GM23338 (cell line): Measurements from ENCODE around the gene FAP. TPM values are rescaled to one million over a fixed set of nuclear protein-coding genes. Genes with fewer than 3 reads are reported as not detected.

Experiments
- ATAC-seq: fragments of 200-7000 bp; cut with Tn5 transposase; 3 replicates; pipeline ENCODE4 v1.9.1; 2020
- DNase-seq: peaks from one replicate; pipeline ENCODE4 v3.0.0-alpha.2; 2015; ENCODE audit warnings: low spot score
- H2AFZ ChIP-seq: fragments of 200-600 bp; sonication (generic); 2 replicates; pipeline ENCODE4 v1.8.0; 2016; ENCODE audit warnings: antibody characterized with exemption, mild to moderate bottlenecking, moderate library complexity
- H3F3A ChIP-seq: fragments of 200-600 bp; sonication (generic); replicated peaks from 2 replicates; pipeline ENCODE4 v1.8.0; 2017; ENCODE audit warnings: antibody characterized with exemption, mixed run types, low read depth
- H3K27ac ChIP-seq: fragments of 200-600 bp; sonication (generic); 2 replicates; pipeline ENCODE4 v1.6.1; 2016; ENCODE audit warnings: low read depth
- H3K27me3 ChIP-seq: fragments of 200-600 bp; sonication (generic); 2 replicates; pipeline ENCODE4 v1.8.0; 2016; ENCODE audit warnings: mild to moderate bottlenecking, mixed run types, moderate library complexity; ENCODE audit not compliant: insufficient read depth
- H3K36me3 ChIP-seq: fragments of 200-600 bp; sonication (generic); 2 replicates; pipeline ENCODE4 v1.8.0; 2016; ENCODE audit warnings: mild to moderate bottlenecking; ENCODE audit not compliant: insufficient read depth
- H3K4me1 ChIP-seq: fragments of 200-600 bp; sonication (generic); 2 replicates; pipeline ENCODE4 v1.8.0; 2016; ENCODE audit warnings: mild to moderate bottlenecking, moderate library complexity; ENCODE audit not compliant: insufficient read depth
- H3K4me2 ChIP-seq: fragments of 200-600 bp; sonication (generic); 2 replicates; pipeline ENCODE4 v1.7.1; 2017; ENCODE audit warnings: mixed run types
- H3K4me3 ChIP-seq: fragments of 200-600 bp; sonication (generic); 2 replicates; pipeline ENCODE4 v1.6.1; 2016; ENCODE audit warnings: mixed run types
- H3K79me2 ChIP-seq: fragments of 200-600 bp; sonication (generic); replicated peaks from 2 replicates; pipeline ENCODE4 v1.8.0; 2017; ENCODE audit warnings: mild to moderate bottlenecking; ENCODE audit not compliant: insufficient read depth
- H3K9me2 ChIP-seq: fragments of 200-600 bp; sonication (generic); 2 replicates; pipeline ENCODE4 v1.8.0; 2017; ENCODE audit not compliant: insufficient read depth
- H4K20me1 ChIP-seq: fragments of 200-600 bp; sonication (generic); replicated peaks from 2 replicates; pipeline ENCODE4 v1.8.0; 2017; ENCODE audit warnings: mild to moderate bottlenecking; ENCODE audit not compliant: insufficient read depth
- H3K27ac Mint-ChIP-seq: 2 replicates; pipeline ENCODE4 v1.8.0; 2020; ENCODE audit warnings: inconsistent platforms, mild to moderate bottlenecking, moderate library complexity, mixed read lengths
- H3K27me3 Mint-ChIP-seq: 3 replicates; pipeline ENCODE4 v1.8.0; 2022; ENCODE audit warnings: low read depth, mild to moderate bottlenecking, moderate library complexity, mixed read lengths, inconsistent platforms; ENCODE audit not compliant: insufficient read depth, poor library complexity
- H3K36me3 Mint-ChIP-seq: 3 replicates; pipeline ENCODE4 v1.8.0; 2021; ENCODE audit warnings: low read depth, mild to moderate bottlenecking, inconsistent platforms, moderate library complexity, mixed read lengths
- H3K4me1 Mint-ChIP-seq: 3 replicates; pipeline ENCODE4 v1.8.0; 2020; ENCODE audit warnings: mild to moderate bottlenecking, inconsistent platforms, mixed read lengths
- H3K4me3 Mint-ChIP-seq: 3 replicates; pipeline ENCODE4 v1.8.0; 2021; ENCODE audit warnings: moderate library complexity, mild to moderate bottlenecking, inconsistent platforms, mixed read lengths
- H3K9me3 Mint-ChIP-seq: 3 replicates; pipeline ENCODE4 v1.8.0; 2020; ENCODE audit warnings: moderate library complexity, mild to moderate bottlenecking, inconsistent platforms, mixed read lengths
- EZH2 ChIP-seq: fragments of 200-600 bp; sonication (generic); IDR thresholded peaks from one replicate; pipeline ENCODE4 v1.8.0; 2017; ENCODE audit warnings: antibody characterized with exemption, mild to moderate bottlenecking, low read depth; ENCODE audit not compliant: unreplicated experiment
- JUNB ChIP-seq: IDR thresholded peaks from one replicate; pipeline ENCODE4 v1.6.1; 2016; ENCODE audit warnings: antibody characterized with exemption; ENCODE audit not compliant: unreplicated experiment
- POLR2AphosphoS5 ChIP-seq: IDR thresholded peaks from 2 replicates; pipeline ENCODE4 v1.6.1; 2016; ENCODE audit warnings: antibody characterized with exemption, low read depth
- STAT1 ChIP-seq: IDR thresholded peaks from one replicate; pipeline ENCODE4 v1.6.1; 2016; ENCODE audit warnings: antibody characterized with exemption; ENCODE audit not compliant: unreplicated experiment
- ZNF114 ChIP-seq: fragments of 250-450 bp; sonication (Bioruptor Pico); IDR thresholded peaks from 2 replicates; pipeline ENCODE4 v1.5.0; 2020; ENCODE audit warnings: mild to moderate bottlenecking, moderate library complexity
- ZNF462 ChIP-seq: fragments of 250-450 bp; sonication (Bioruptor Pico); IDR thresholded peaks from 2 replicates; pipeline ENCODE4 v1.5.0; 2020; ENCODE audit warnings: mild to moderate bottlenecking, moderate library complexity
- polyA plus RNA-seq: library from polyadenylated mRNA; unstranded; fragments of >200 nt; fragmentation: Nextera tagmentation; extraction: Ambion mirVana; gene quantifications from 2 replicates; pipeline ENCODE4 v1.2.1, GENCODE V29; 2016
- total RNA-seq: library from RNA; depleted of rRNA; stranded (reverse); fragments of >200 nt; shearing (Covaris generic); gene quantifications from 2 replicates; pipeline ENCODE4 v1.2.3, GENCODE V29; 2014
- TF ChIP-seq, protein P1 (sequence below): IDR thresholded peaks from one replicate; pipeline ENCODE4 v1.6.1; 2018; ENCODE audit warnings: antibody characterized with exemption; ENCODE audit not compliant: unreplicated experiment

The FAP gene
- total and polyA plus RNA-seq, 2 experiments from 2014 or later, result not detected

DNA sequence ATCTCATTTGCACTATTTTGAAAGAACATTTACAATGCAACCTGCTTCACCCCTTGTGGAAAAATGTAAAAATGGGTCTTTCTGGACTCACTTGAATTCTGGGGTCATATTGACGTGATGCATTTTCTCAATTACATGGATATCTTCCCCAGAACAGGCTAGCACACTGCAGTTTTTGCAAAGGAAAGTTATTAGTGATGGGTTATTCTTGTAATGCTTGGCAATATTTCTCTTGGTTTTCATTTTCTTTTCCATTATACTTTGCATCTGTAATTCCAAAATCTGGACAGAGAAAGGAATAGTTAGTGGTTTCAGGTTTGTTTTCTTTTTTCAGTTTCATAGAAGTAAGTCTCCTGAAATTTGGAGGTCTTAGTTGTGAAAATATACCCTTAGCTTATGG, 24.8 kb upstream of the FAP start (continued):
- TF ChIP-seq ZNF462, result no peak
- TF ChIP-seq, protein P1, sequence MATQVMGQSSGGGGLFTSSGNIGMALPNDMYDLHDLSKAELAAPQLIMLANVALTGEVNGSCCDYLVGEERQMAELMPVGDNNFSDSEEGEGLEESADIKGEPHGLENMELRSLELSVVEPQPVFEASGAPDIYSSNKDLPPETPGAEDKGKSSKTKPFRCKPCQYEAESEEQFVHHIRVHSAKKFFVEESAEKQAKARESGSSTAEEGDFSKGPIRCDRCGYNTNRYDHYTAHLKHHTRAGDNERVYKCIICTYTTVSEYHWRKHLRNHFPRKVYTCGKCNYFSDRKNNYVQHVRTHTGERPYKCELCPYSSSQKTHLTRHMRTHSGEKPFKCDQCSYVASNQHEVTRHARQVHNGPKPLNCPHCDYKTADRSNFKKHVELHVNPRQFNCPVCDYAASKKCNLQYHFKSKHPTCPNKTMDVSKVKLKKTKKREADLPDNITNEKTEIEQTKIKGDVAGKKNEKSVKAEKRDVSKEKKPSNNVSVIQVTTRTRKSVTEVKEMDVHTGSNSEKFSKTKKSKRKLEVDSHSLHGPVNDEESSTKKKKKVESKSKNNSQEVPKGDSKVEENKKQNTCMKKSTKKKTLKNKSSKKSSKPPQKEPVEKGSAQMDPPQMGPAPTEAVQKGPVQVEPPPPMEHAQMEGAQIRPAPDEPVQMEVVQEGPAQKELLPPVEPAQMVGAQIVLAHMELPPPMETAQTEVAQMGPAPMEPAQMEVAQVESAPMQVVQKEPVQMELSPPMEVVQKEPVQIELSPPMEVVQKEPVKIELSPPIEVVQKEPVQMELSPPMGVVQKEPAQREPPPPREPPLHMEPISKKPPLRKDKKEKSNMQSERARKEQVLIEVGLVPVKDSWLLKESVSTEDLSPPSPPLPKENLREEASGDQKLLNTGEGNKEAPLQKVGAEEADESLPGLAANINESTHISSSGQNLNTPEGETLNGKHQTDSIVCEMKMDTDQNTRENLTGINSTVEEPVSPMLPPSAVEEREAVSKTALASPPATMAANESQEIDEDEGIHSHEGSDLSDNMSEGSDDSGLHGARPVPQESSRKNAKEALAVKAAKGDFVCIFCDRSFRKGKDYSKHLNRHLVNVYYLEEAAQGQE, result no peak
- TF ChIP-seq POLR2AphosphoS5, result no peak
- no peak for TF ChIP-seq JUNB
- no peak for TF ChIP-seq STAT1

- no peaks in the 10 kb centered on the region for H3K36me3 ChIP-seq
- Mint-ChIP-seq H3K4me3 (no peak overlapping the region), H3K36me3 (no peaks in the 10 kb centered on the region), H3K27ac (no peak overlapping the region), H3K9me3 (no peaks in the 10 kb centered on the region), H3K27me3 (no peaks in the 10 kb centered on the region), H3K4me1 (no peaks in the 10 kb centered on the region)
- H3K4me2 ChIP-seq, result no peak overlapping the region
- no peaks in the 10 kb centered on the region for H3K4me1 ChIP-seq
- H3K27ac ChIP-seq, result no peak overlapping the region
- H4K20me1 ChIP-seq, result no peaks in the 10 kb centered on the region
- no peak overlapping the region for H3K4me3 ChIP-seq
- DNase-seq, result no peak
- H3F3A ChIP-seq, result no peaks in the 10 kb centered on the region
- peaks cover 5% of the 10 kb centered on the region; the same call in 1 of the 2 replicates for H3K9me2 ChIP-seq
- H3K27me3 ChIP-seq, result no peaks in the 10 kb centered on the region
- H2AFZ ChIP-seq, result no peak overlapping the region
- no peaks in the 10 kb centered on the region for H3K79me2 ChIP-seq
- ATAC-seq, result no peak
- TF ChIP-seq EZH2 (no peak), ZNF462 (no peak), STAT1 (no peak), ZNF114 (CRISPR knock-in tag) (no peak)
Observed at GRCh38 chr2:162267496-162267895, 24.3 kb upstream of the FAP start.
